Urinary bladder (tissue), 4 donors: ENCODE data around the gene UBA6. TPM values are rescaled to one million over a fixed set of nuclear protein-coding genes. Genes with fewer than 3 reads are reported as not detected.
"Not testable (repeated sequence)": the region's sequence is repeated elsewhere in the genome, so short reads cannot be mapped to it uniquely, and the experiment has no call there.

Source experiments
- DNase-seq: peaks from one replicate; pipeline ENCODE4 v3.0.0-alpha.2; 2015; ENCODE audit errors: extremely low spot score
- H3K27ac ChIP-seq: one replicate; pipeline ENCODE4 v1.5.1; 2013; ENCODE audit warnings: low read depth, mild to moderate bottlenecking, moderate library complexity
- H3K36me3 ChIP-seq: one replicate; pipeline ENCODE4 v1.6.1; 2013; ENCODE audit warnings: mild to moderate bottlenecking, moderate library complexity; ENCODE audit not compliant: insufficient read depth
- H3K4me1 ChIP-seq: one replicate; pipeline ENCODE4 v1.6.1; 2013; ENCODE audit warnings: mild to moderate bottlenecking, moderate library complexity; ENCODE audit not compliant: insufficient read depth
- H3K4me3 ChIP-seq: one replicate; pipeline ENCODE4 v1.5.1; 2013; ENCODE audit warnings: low read depth, low read length
- WGBS: extraction: QIAGEN DNeasy Blood & Tissue Kit; methylation state at CpG from one replicate; pipeline ENCODE4 v1.1.7; 2013; 5-methylcytosine and 5-hydroxymethylcytosine counted together
- polyA plus RNA-seq: library from polyadenylated mRNA; stranded (reverse); fragments of 200-250 nt; gene quantifications from one replicate; pipeline ENCODE4 v1.2.3, GENCODE V29; 2013
- total RNA-seq: library from RNA; depleted of rRNA; stranded (reverse); fragments of >200 nt; gene quantifications from one replicate; pipeline ENCODE4 v1.2.3, GENCODE V29; 2014
- donor health status: healthy with polysubstance abuse.
- donor health status: healthy.

UBA6 gene
- total and polyA plus RNA-seq, 2 donors: 14.1 to 113 TPM

GRCh38 chr4:67723341-67723740 lies 22.4 kb upstream of the UBA6 start:
- H3K27ac ChIP-seq: no peak overlapping the region
- no peak overlapping the region for H3K4me3 ChIP-seq
- DNase-seq: no peak
- H3K4me1 ChIP-seq: no peaks in the 10 kb centered on the region
- peaks cover 2% of the 10 kb centered on the region for H3K36me3 ChIP-seq
- 91% methylated on average over 5 of the region's 5 CpGs for WGBS

DNA sequence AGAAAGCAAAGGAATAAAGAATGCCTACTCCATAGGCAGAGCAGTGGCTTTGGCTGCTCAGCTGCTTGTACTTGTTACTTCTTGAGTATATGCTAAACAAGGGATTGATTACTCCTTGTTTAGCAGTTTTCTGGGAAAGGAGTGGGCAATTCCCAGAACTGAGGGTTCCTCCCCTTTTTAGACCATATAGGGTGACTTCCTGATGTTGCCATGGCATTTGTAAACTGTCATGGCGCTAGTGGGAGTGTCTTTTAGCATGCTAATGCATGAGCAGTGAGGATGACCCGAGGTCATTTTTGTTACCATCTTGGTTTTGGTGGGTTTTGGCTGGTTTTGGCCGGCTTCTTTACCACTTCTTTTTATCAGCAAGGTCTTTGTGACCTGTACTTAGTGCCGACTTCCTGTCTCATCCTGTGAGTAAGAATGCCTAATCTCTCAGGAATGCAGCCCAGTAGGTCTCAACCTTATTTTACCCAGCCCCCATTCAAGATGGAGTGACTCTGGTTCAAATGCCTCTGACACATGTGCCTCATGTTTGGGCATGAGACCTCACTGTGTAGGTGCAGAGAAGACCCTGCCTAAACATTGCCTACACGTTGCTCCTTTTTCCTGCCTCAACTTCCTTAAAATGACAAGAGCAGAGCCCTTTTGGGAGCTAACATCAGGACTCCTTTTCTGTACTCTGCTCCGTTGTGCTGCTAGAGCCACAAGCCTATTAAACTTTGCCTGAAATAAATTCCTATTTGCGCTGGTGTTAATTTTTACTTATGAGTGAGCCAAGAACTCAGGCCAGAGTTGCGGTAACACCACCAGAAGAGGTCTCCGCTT lies 21.0 kb upstream of the UBA6 start:
- DNase-seq: no peak
- H3K4me1 ChIP-seq: no peaks in the 10 kb centered on the region
- 91% methylated on average over 9 of the region's 9 CpGs for WGBS
- H3K4me3 ChIP-seq: no peak overlapping the region
- peaks cover 1% of the 10 kb centered on the region for H3K36me3 ChIP-seq
- no peak overlapping the region for H3K27ac ChIP-seq

DNA sequence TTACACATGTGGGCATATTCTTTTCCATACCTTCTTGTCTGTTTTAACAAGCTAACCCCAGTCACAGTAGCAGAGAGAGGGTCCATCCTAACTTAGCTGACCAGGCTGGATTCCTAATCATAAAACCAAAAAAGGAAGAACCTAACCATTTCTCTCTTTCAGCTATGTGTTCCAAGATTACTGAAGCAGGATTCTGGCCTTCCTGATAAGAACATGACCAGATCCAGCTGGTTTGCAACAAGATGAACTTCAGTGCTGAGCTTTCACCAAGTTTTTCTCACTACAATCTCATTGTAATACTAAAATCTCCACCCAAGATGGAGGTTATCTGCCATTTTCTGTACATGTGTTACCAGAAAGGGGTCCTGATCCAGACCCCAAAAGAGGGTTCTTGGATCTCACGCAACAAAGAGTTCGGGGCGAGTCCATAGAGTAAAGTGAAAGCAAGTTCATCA lies 20.4 kb upstream of the UBA6 start:
- no peak overlapping the region for H3K4me3 ChIP-seq
- no peaks in the 10 kb centered on the region for H3K36me3 ChIP-seq
- WGBS: 95% methylated on average over 3 of the region's 3 CpGs
- H3K4me1 ChIP-seq: no peaks in the 10 kb centered on the region
- no peak overlapping the region for H3K27ac ChIP-seq
- no peak for DNase-seq

- H3K36me3 ChIP-seq: no peaks in the 10 kb centered on the region
- 96% methylated on average over 3 of the region's 3 CpGs for WGBS
- H3K27ac ChIP-seq: no peak overlapping the region
- no peak overlapping the region for H3K4me3 ChIP-seq
- no peaks in the 10 kb centered on the region for H3K4me1 ChIP-seq
- no peak for DNase-seq
Measured at GRCh38 chr4:67719953-67720617, 19.1 kb upstream of the UBA6 start.

DNA sequence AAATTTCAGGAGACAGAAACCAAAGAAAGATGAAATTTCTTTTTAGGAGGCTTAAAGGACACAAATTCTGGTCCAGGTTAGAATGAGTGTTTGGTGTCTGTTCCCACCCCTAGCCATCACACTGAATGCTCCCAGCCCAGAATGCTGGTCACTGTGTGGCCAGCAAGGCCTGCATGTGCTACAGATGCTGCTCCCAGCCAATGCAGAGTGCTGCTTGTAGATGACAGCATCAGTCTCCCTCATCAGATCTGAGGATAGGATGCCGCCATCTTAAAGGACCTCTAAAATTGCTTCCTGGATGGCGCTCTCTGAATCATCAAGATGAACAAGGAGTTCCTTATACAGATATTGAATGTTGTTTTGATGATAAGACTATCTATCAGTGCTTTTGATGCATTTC lies 17.9 kb upstream of the UBA6 start:
- DNase-seq: no peak
- no peaks in the 10 kb centered on the region for H3K4me1 ChIP-seq
- WGBS: 97% methylated on average over 2 of the region's 2 CpGs
- H3K4me3 ChIP-seq: no peak overlapping the region
- H3K27ac ChIP-seq: no peak overlapping the region
- H3K36me3 ChIP-seq: no peaks in the 10 kb centered on the region

DNA sequence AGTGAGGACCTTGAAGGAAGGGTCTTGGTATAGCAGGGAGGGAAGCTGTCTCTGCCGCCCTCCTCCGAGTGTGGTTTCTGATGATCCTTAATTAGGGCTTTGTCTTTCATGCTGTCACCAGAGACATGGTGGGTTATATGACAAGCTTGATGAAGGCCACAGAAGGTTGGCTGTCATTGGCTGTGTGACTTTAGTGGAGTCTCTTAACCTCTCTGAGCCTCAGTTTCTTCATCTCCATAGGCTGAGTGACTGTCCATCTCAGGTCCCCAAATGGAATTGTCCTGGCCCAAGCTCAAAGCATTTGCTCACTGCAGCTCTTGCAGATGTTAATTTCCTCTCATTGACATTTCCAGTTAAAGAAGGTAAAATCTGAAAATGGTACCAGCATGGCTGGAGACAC lies 16.6 kb upstream of the UBA6 start:
- peaks cover 2% of the 10 kb centered on the region for H3K4me1 ChIP-seq
- no peak for DNase-seq
- 100% methylated on average over 2 of the region's 2 CpGs for WGBS
- H3K36me3 ChIP-seq: no peaks in the 10 kb centered on the region
- no peak overlapping the region for H3K4me3 ChIP-seq
- no peak overlapping the region for H3K27ac ChIP-seq

GRCh38 chr4:67714955-67715354 lies 14.0 kb upstream of the UBA6 start:
- H3K4me3 ChIP-seq: no peak overlapping the region
- no peak overlapping the region for H3K27ac ChIP-seq
- 98% methylated on average over 6 of the region's 6 CpGs for WGBS
- no peak for DNase-seq
- H3K36me3 ChIP-seq: no peaks in the 10 kb centered on the region
- peaks cover 2% of the 10 kb centered on the region for H3K4me1 ChIP-seq

GRCh38 chr4:67714248-67714583 lies 13.3 kb upstream of the UBA6 start:
- H3K27ac ChIP-seq: no peak overlapping the region
- DNase-seq: no peak
- no peak overlapping the region for H3K4me3 ChIP-seq
- peaks cover 2% of the 10 kb centered on the region for H3K4me1 ChIP-seq
- no peaks in the 10 kb centered on the region for H3K36me3 ChIP-seq
- 94% methylated on average over 1 of the region's 1 CpG for WGBS

DNA sequence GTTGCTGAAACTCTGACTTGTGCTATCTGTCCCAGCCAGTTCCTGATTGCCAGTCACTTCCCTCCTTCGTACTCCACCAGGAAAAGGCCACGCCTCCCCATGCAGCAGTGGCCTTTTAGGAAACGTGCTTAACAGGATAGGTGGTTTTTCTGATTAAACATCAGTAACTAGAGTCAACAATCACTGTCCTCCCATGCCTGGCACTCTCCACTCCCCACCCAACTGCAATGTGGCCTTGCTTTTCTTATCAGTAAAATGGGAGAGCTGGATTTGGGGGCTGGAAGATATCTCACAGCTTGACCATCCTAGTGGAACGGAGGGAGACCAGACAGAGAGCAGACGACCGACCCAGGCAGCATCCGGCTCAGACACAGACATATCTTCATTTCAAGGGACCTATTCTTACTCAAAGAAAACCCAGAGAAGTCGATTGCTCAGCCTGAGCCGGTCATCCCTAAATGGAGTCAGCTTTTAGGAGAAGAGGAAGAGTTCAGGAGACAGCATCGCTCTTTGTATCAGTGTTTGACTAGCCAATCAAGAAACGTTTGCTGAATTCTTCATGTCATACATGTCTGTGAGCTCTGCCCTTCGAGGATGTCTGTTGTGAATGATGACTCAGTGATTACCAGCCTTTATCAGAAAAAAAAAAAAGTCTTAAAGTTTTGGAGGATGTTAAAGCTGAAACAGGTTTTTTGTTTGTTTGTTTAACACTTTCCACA lies 12.7 kb upstream of the UBA6 start:
- Histone ChIP-seq H3K4me1 (peaks cover 2% of the 10 kb centered on the region), H3K36me3 (no peaks in the 10 kb centered on the region), H3K4me3 (no peak overlapping the region), H3K27ac (no peak overlapping the region)
- DNase-seq: no peak
- WGBS: 80% methylated on average over 12 of the region's 12 CpGs

- Histone ChIP-seq H3K4me1 (peaks cover 2% of the 10 kb centered on the region), H3K27ac (no peak overlapping the region), H3K4me3 (no peak overlapping the region), H3K36me3 (no peaks in the 10 kb centered on the region)
- no peak for DNase-seq
- 80% methylated on average over 7 of the region's 7 CpGs for WGBS
Measured at GRCh38 chr4:67712650-67713528, 11.9 kb upstream of the UBA6 start.

- H3K4me1 ChIP-seq: peaks cover 2% of the 10 kb centered on the region
- H3K27ac ChIP-seq: no peak overlapping the region
- H3K4me3 ChIP-seq: no peak overlapping the region
- H3K36me3 ChIP-seq: no peaks in the 10 kb centered on the region
- 74% methylated on average over 3 of the region's 3 CpGs for WGBS
- no peak for DNase-seq
Measured at GRCh38 chr4:67712000-67712625, 11.2 kb upstream of the UBA6 start.

DNA sequence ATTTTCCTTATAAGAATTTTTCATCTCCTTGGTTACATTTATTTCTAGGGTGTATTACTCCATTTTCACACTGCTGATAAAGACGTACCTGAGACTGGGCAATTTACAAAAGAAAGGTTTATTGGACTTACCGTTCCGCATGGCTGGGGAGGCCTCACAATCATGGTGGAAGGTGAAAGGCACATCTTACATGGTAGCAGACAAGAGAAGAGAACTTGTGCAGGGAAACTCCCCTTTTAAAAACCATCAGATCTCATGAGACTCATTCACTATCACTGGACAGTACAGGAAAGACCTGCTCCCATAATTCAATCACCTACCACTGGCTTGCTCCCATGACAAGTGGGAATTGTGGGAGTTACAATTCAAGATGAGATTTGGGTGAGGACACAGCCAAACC lies 5.7 kb upstream of the UBA6 start:
- H3K4me3 ChIP-seq, H3K36me3 ChIP-seq, H3K4me1 ChIP-seq, DNase-seq, H3K27ac ChIP-seq: not testable (repeated sequence)
- 99% methylated on average over 3 of the region's 3 CpGs for WGBS

DNA sequence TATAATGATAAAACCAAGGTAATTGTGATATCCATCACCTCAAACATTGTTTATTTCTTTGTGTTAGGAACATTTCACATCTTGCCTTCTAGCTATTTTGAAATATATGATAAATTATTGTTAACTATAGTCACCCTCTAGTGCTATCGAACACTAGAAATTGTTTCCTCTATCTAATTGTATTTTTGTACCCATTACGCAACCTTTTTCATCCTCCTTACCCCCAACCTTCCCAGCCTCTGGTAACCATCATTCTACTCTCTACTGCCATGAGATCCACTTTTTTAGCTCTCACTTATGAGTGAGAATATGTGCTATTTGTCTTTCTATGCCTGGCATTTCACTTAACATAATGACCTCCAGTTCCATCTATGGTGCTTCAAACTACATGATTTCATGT lies 3.9 kb upstream of the UBA6 start:
- 98% methylated on average over 2 of the region's 2 CpGs for WGBS
- Histone ChIP-seq H3K4me1 (no peaks in the 10 kb centered on the region), H3K36me3 (no peaks in the 10 kb centered on the region), H3K27ac (no peak overlapping the region), H3K4me3 (no peak overlapping the region)
- no peak for DNase-seq
